ENCODE measurements around the gene CIROP.

CIROP gene

GRCh38 chr14:23140371-23140770 lies 35.6 kb upstream of the CIROP start:
- in situ Hi-C loops (cut with MboI; ENCODE audit: low pct_unique_long_range_greater_than_20kb, low sequenced_read_pairs, unreplicated experiment): no loop called here
- TF ChIP-seq CTCF (IDR thresholded peaks at IDR 0.05; ENCODE audit: extremely low read depth, insufficient read depth, missing control alignments): no peak
- no peak for DNase-seq (ENCODE audit: low spot score)

- DNase-seq (ENCODE audit: low spot score): no peak
- in situ Hi-C loops (cut with MboI; ENCODE audit: low pct_unique_long_range_greater_than_20kb, low sequenced_read_pairs, unreplicated experiment): no loop called here
- TF ChIP-seq CTCF (IDR thresholded peaks at IDR 0.05; ENCODE audit: extremely low read depth, insufficient read depth, missing control alignments): no peak
These were observed 35.1 kb upstream of the CIROP start for GRCh38 chr14:23139874-23140273.

- no peak for TF ChIP-seq CTCF (IDR thresholded peaks at IDR 0.05; ENCODE audit: extremely low read depth, insufficient read depth, missing control alignments)
- DNase-seq (ENCODE audit: low spot score): no peak
- in situ Hi-C loops (cut with MboI; ENCODE audit: low pct_unique_long_range_greater_than_20kb, low sequenced_read_pairs, unreplicated experiment): no loop called here
These were observed 33.2 kb upstream of the CIROP start for GRCh38 chr14:23137813-23138535.

- TF ChIP-seq CTCF (IDR thresholded peaks at IDR 0.05; ENCODE audit: extremely low read depth, insufficient read depth, missing control alignments): no peak
- in situ Hi-C loops (cut with MboI; ENCODE audit: low pct_unique_long_range_greater_than_20kb, low sequenced_read_pairs, unreplicated experiment): no loop called here
- no peak for DNase-seq (ENCODE audit: low spot score)
These were observed 32.5 kb upstream of the CIROP start for GRCh38 chr14:23137192-23137812.

GRCh38 chr14:23136566-23137133 lies 31.9 kb upstream of the CIROP start:
- in situ Hi-C loops (cut with MboI; ENCODE audit: low pct_unique_long_range_greater_than_20kb, low sequenced_read_pairs, unreplicated experiment): no loop called here
- no peak for TF ChIP-seq CTCF (IDR thresholded peaks at IDR 0.05; ENCODE audit: extremely low read depth, insufficient read depth, missing control alignments)

GRCh38 chr14:23132970-23133369 lies 28.2 kb upstream of the CIROP start:
- in situ Hi-C loops (cut with MboI; ENCODE audit: low pct_unique_long_range_greater_than_20kb, low sequenced_read_pairs, unreplicated experiment): no loop called here
- DNase-seq (ENCODE audit: low spot score): no peak
- no peak for TF ChIP-seq CTCF (IDR thresholded peaks at IDR 0.05; ENCODE audit: extremely low read depth, insufficient read depth, missing control alignments)

More at GRCh38 chr14:23136566-23137133, 31.9 kb upstream of the CIROP start:
- no peak for DNase-seq (ENCODE audit: low spot score)

Measured in GM13977 (cell line).